H1 (cell line): ENCODE data around the gene KRT81. TPM values are rescaled to one million over a fixed set of nuclear protein-coding genes. Genes with fewer than 3 reads are reported as not detected.

ENCODE experiments used
- TBP ChIP-seq: IDR thresholded peaks from 2 replicates; pipeline ENCODE4 v1.6.1; 2011; ENCODE audit warnings: low read depth, low read length, improper control_type of control experiment
- polyA plus RNA-seq, 7 experiments: library from polyadenylated mRNA; depleted of rRNA in 3 of 7; stranded (reverse) in 5 of 7; unstranded in 2 of 7; fragments of >200 nt in 5 of 7; fragments of 200-250 nt in 2 of 7; gene quantifications; 1 replicate in 5 of 7; 2 replicates in 1 of 7; 4 replicates in 1 of 7; pipeline versions ENCODE4 v1.2.1 to v1.2.3, GENCODE V29; 2011 to 2013; ENCODE audit warnings: missing spikeins in 2 of 7, mixed read lengths in 2 of 7
- total RNA-seq: library from RNA; stranded (reverse); fragmentation: NEBNext Ultra II Directional; extraction: Animal tissue kit (Norgen Biotek cat#: 25700); gene quantifications from 2 replicates; pipeline ENCODE4 v1.2.1, GENCODE V29; 2021
- TF ChIP-seq, protein P1 (sequence below): IDR thresholded peaks from 2 replicates; pipeline ENCODE4 v1.6.1; 2012; ENCODE audit warnings: inconsistent platforms

KRT81 gene
- total and polyA plus RNA-seq, 2 of the 8 experiments (the other 6 are each of a cell fraction or from before 2014, with no cell fraction given) = not detected

DNA sequence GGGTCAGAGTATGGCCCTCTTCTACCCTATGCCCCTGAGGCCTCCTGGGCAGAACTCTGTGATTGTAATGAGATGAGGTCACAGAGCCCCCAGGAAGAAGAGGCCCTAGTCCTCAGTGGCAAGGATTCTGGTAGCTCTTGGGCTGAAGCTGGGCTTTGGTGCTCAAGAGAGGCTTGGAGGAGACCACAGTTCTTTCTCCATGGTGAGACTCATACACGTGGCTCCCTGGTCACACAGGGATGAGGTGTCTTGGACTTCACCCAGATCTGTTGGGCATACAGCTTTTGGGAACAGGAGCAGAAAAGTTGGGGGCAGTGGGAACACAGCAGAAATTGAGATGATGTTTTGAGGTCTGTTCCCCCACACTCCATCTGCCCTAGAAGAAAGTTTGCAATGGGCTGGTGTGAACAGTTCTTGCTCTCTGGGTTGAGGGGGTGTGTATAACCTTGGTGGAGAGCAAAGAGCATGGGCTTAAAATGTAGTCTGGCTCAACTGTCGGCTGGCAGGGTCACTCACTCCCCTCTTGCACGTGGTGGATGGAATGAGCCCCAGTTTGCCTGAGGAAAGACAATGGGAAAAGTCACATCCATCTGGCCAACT lies 16.7 kb downstream of the KRT81 start, which contains the start of gene KRT86 (continued):
- TF ChIP-seq, protein P1, sequence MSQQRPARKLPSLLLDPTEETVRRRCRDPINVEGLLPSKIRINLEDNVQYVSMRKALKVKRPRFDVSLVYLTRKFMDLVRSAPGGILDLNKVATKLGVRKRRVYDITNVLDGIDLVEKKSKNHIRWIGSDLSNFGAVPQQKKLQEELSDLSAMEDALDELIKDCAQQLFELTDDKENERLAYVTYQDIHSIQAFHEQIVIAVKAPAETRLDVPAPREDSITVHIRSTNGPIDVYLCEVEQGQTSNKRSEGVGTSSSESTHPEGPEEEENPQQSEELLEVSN = no peak
- no peak for TF ChIP-seq TBP
- TF ChIP-seq, all 59 proteins: peak for 0
